GM06990 (cell line): ENCODE data around the gene HRH4.

Experiments
- DNase-seq: peaks from one replicate; pipeline ENCODE4 v3.0.0-alpha.2; 2011; ENCODE audit not compliant: insufficient read length; ENCODE audit errors: extremely low read depth
- H3K27me3 ChIP-seq: replicated peaks from 2 replicates; pipeline ENCODE4 v1.6.0; 2011; ENCODE audit warnings: low read length; ENCODE audit not compliant: control insufficient read depth, insufficient read depth
- H3K36me3 ChIP-seq: 2 replicates; pipeline ENCODE4 v1.5.1; 2011; ENCODE audit warnings: low read length; ENCODE audit not compliant: control insufficient read depth, insufficient read depth
- H3K4me3 ChIP-seq: replicated peaks from 2 replicates; pipeline ENCODE4 v1.5.1; 2011; ENCODE audit warnings: low read depth, mild to moderate bottlenecking, control low read depth, low read length
- TF ChIP-seq, protein P1 (sequence below): IDR thresholded peaks from 2 replicates; pipeline ENCODE4 v1.5.1; 2011; ENCODE audit warnings: low read length, control low read depth, mild to moderate bottlenecking, inconsistent platforms; ENCODE audit not compliant: insufficient read depth, poor library complexity, severe bottlenecking

Gene HRH4

DNA sequence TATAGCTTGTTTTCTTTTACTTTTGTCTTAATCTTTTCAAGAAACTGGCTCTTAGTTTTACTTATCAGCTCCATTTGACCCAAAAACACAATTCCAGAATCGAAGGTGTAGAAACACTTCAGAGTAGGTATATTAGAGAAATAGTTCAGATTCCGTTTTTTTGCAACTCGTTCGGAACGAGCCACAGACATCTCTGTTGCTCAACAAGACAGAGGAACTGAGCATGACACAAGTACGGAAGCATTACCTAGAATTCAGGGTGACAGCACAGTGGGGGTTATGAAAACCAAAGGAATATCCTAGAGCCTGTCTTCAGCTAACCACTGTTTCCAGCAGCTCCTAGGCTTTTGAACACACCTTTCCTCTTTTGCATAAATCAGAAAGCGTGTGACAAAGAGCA lies 5.0 kb downstream of the HRH4 start:
- no peak for DNase-seq
- TF ChIP-seq, protein P1, sequence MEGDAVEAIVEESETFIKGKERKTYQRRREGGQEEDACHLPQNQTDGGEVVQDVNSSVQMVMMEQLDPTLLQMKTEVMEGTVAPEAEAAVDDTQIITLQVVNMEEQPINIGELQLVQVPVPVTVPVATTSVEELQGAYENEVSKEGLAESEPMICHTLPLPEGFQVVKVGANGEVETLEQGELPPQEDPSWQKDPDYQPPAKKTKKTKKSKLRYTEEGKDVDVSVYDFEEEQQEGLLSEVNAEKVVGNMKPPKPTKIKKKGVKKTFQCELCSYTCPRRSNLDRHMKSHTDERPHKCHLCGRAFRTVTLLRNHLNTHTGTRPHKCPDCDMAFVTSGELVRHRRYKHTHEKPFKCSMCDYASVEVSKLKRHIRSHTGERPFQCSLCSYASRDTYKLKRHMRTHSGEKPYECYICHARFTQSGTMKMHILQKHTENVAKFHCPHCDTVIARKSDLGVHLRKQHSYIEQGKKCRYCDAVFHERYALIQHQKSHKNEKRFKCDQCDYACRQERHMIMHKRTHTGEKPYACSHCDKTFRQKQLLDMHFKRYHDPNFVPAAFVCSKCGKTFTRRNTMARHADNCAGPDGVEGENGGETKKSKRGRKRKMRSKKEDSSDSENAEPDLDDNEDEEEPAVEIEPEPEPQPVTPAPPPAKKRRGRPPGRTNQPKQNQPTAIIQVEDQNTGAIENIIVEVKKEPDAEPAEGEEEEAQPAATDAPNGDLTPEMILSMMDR = no peak
- no peaks in the 10 kb centered on the region for H3K36me3 ChIP-seq
- no peaks in the 10 kb centered on the region; the same call in 1 of the 2 replicates for H3K27me3 ChIP-seq
- H3K4me3 ChIP-seq = no peak overlapping the region

DNA sequence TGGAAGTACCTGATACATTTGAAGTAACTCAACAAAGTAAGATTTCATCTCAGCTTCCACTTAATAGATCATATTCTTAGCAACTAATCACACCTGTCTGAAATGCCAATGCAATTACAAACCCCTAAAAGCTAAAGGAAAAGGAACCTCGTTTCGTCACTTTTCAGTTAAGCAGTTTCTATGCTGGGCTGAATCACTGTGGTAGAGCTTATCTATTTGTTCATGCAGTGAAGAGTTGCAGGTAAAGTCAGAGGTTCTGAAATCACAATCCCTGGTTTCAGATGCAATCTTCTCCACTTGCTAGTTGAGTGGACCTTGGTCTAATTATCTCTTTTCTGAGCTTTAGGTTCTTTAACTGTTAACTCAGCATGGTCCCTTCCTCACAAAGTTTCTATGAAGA lies 6.3 kb downstream of the HRH4 start:
- no peaks in the 10 kb centered on the region for H3K36me3 ChIP-seq
- no peak for DNase-seq
- TF ChIP-seq, protein P1 = no peak
- no peak overlapping the region for H3K4me3 ChIP-seq
- no peaks in the 10 kb centered on the region; the same call in 1 of the 2 replicates for H3K27me3 ChIP-seq

DNA sequence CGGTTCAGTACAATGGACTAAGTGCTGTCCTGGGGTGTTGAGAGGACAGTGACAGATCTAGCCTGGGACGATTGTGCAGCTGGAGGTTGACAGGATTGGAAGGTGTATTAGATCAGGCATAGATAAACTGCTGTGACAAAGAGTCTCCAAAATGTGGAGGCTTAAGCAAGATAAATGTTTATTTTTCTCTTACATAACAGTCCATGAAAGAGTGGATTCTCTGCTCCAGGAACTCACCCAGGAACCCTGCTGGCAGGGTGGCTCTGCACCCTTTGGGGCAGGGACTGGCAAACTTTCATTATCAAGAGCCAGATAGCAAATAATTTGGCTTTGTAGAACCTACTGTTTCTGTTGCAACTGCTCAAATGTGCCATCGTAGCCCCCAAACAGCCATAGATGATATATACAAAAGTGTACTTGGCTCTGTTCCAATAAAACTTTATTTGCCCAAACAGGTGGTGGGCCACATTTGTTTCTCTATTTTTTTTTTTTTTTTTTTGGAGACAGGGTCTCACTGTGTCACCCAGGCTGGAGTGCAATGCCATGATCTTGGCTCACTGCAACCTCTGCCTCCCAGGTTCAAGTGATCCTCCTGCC lies 9.7 kb downstream of the HRH4 start:
- TF ChIP-seq, protein P1 = no peak
- DNase-seq = no peak
- no peak overlapping the region for H3K4me3 ChIP-seq
- H3K36me3 ChIP-seq = no peaks in the 10 kb centered on the region
- H3K27me3 ChIP-seq = no peaks in the 10 kb centered on the region; the same call in 1 of the 2 replicates

DNA sequence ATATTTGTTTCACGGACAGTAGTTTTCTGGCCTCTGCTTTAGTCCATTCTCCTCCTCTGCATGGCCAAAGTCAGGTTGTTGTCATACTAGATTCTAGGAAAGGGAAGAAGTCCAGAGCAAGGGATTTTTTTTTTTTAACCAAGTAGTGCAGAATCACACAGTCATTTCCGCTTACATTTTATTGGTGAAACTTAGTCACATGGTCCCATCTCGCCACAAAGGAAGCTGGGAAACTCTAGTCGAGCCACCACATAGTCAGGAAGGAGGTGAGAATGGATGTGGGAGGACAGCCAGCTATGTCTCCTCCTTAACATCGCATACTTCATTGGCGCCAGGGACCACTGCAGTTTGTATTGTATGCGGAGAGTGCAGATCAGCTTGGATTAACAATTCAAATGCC lies 10.4 kb downstream of the HRH4 start:
- TF ChIP-seq, protein P1 = no peak
- no peak overlapping the region for H3K4me3 ChIP-seq
- no peaks in the 10 kb centered on the region for H3K36me3 ChIP-seq
- no peaks in the 10 kb centered on the region for H3K27me3 ChIP-seq
- DNase-seq = no peak

DNA sequence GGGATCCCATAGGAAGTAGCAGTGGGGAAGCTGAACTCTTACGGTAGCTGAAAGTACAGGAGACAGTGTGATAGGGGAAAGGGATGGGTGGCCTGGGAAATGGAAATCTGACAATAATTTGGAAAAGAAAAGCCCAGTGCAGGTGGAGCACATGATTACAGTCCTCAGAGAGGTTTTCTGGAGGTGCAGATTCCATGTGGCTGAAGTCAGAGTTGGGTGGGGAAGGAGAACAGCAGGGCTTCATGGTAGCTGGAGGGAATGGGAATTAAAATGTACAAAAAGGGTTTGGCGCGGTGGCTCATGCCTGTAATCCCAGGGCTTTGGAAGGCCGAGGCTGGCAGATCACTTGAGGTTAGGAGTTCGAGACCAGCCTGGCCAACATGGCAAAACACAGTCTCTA lies 12.2 kb downstream of the HRH4 start:
- Histone ChIP-seq H3K27me3 (no peaks in the 10 kb centered on the region), H3K36me3 (no peaks in the 10 kb centered on the region), H3K4me3 (no peak overlapping the region)
- DNase-seq = no peak
- TF ChIP-seq, protein P1 = no peak

DNA sequence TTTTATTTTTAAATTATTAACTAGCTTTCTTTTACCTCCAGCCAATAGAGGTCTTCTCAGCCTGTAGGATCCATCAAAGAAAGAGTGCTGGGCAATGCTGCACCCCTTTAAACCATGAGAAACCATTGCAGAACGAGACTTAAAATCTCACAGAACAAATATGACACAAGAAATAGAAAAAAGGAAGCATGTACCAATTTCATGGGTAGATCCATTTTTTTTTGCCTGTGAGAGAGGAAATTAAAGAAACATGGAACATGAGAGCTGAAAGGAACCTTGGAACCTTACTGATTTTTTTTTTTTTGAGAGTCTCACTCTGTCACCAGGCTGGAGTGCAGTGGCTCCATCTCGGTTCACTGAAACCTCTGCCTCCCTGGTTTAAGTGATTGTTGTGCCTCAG lies 14.0 kb downstream of the HRH4 start:
- TF ChIP-seq, protein P1 = no peak
- Histone ChIP-seq H3K4me3 (no peak overlapping the region), H3K36me3 (no peaks in the 10 kb centered on the region), H3K27me3 (no peaks in the 10 kb centered on the region)
- no peak for DNase-seq
